ENCODE results near the gene KCND3. TPM values are rescaled to one million over a fixed set of nuclear protein-coding genes. Genes with fewer than 3 reads are reported as not detected.

Gene KCND3
- total RNA-seq, 1 donor from 2014 or later, result 8.1 TPM

GRCh38 chr1:111739925-111740765 lies 249.3 kb downstream of the KCND3 start:
- Histone ChIP-seq H3K36me3 (no peaks in the 10 kb centered on the region), H3K4me3 (peak overlapping the region; percentile 60 to 61), H3K9me3 (no peaks in the 10 kb centered on the region), H3K4me1 (peaks cover 31% of the 10 kb centered on the region), H3K27me3 (no peaks in the 10 kb centered on the region), H3K27ac (peak overlapping the region; percentile 90)
- TF ChIP-seq POLR2AphosphoS5 (IDR thresholded peaks at IDR 0.05; ENCODE audit: insufficient read depth in 1 of 2, low read depth in 1 of 2) (no peak), CTCF (IDR thresholded peaks at IDR 0.05) (no peak), POLR2A (IDR thresholded peaks at IDR 0.05) (no peak)
- intact Hi-C loops (cut with DNase I), result loop anchor here (2.0 to 10.0 kb wide), 2 partner anchors 23 to 235 kb away; partner anchors contain the start of genes ADORA3 and TMIGD3
- peak; percentile 58 to 91 for DNase-seq (ENCODE audit: extremely low spot score in 2 of 2)

GRCh38 chr1:111739194-111739924 lies 250.1 kb downstream of the KCND3 start, which contains the start of gene INKA2:
TSS of gene INKA2 (minus strand) at chr1:111739395. CDS start at chr1:111739242, 153 bp downstream.
- no peaks in the 10 kb centered on the region for H3K9me3 ChIP-seq
- H3K27ac ChIP-seq, result peak within 1 kb of the TSS; percentile 90
- H3K27me3 ChIP-seq, result no peaks in the 10 kb centered on the region
- peaks cover 38% of the 10 kb centered on the region for H3K4me1 ChIP-seq
- TF ChIP-seq POLR2AphosphoS5 (IDR thresholded peaks at IDR 0.05; ENCODE audit: insufficient read depth in 1 of 2, low read depth in 1 of 2) (peak; percentile 64 to 97), POLR2A (IDR thresholded peaks at IDR 0.05) (peak; percentile 18 to 77), CTCF (IDR thresholded peaks at IDR 0.05) (no peak)
- no peaks in the 10 kb centered on the region for H3K36me3 ChIP-seq
- intact Hi-C loops (cut with DNase I), result no loop called here
- H3K4me3 ChIP-seq, result peak within 1 kb of the TSS; percentile 60 to 61
- DNase-seq (ENCODE audit: extremely low spot score in 2 of 2), result peak in 1 of 2 donors; percentile 94

- Histone ChIP-seq H3K4me3 (peak overlapping the region; percentile 60 to 61), H3K9me3 (no peaks in the 10 kb centered on the region), H3K27me3 (no peaks in the 10 kb centered on the region), H3K27ac (peak overlapping the region; percentile 90), H3K4me1 (peaks cover 46% of the 10 kb centered on the region), H3K36me3 (no peaks in the 10 kb centered on the region)
- DNase-seq (ENCODE audit: extremely low spot score in 2 of 2), result peak in 1 of 2 donors; percentile 88
- TF ChIP-seq POLR2AphosphoS5 (IDR thresholded peaks at IDR 0.05; ENCODE audit: insufficient read depth in 1 of 2, low read depth in 1 of 2), result peak in 1 of 2 donors; percentile 23
- peak in 1 of 2 donors; percentile 23 for TF ChIP-seq POLR2A (IDR thresholded peaks at IDR 0.05)
- no peak for TF ChIP-seq CTCF (IDR thresholded peaks at IDR 0.05)
- intact Hi-C loops (cut with DNase I), result no loop called here
These were observed 250.9 kb downstream of the KCND3 start for GRCh38 chr1:111738436-111739193.

DNA sequence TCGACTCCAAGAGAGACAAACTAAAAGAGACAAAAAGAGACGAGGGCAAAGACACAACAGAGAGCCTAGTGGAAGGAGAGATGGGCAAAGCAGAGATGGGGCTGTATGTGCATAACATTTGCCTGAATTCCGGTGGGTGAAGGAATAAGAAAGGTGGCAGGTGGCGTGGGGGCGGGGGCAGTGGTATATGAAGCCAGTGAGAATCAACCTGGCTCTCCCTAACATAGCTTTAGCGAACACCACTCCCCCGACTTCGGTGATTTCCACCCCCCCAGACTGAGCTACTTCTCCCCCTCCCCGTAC lies 251.4 kb downstream of the KCND3 start:
- intact Hi-C loops (cut with DNase I), result no loop called here
- Histone ChIP-seq H3K9me3 (no peaks in the 10 kb centered on the region), H3K4me1 (peaks cover 51% of the 10 kb centered on the region), H3K4me3 (peak overlapping the region; percentile 60 to 61), H3K27ac (peak overlapping the region; percentile 90), H3K36me3 (no peaks in the 10 kb centered on the region), H3K27me3 (no peaks in the 10 kb centered on the region)
- TF ChIP-seq CTCF (IDR thresholded peaks at IDR 0.05), result no peak
- no peak for TF ChIP-seq POLR2A (IDR thresholded peaks at IDR 0.05)
- no peak for TF ChIP-seq POLR2AphosphoS5 (IDR thresholded peaks at IDR 0.05; ENCODE audit: insufficient read depth in 1 of 2, low read depth in 1 of 2)
- DNase-seq (ENCODE audit: extremely low spot score in 2 of 2), result no peak
